A673 (cell line): ENCODE measurements around the gene THSD8.

Experiments
- CTCF ChIP-seq: fragments of 300-800, 200-600 bp; sonication (generic); conservative IDR thresholded peaks from 2 replicates; pipeline ENCODE4 v1.5.1; 2017; ENCODE audit warnings: low read depth, mild to moderate bottlenecking, antibody characterized with exemption, low read length, moderate library complexity, mixed read lengths
- EZH2 ChIP-seq: fragments of 200-600 bp; sonication (generic); IDR thresholded peaks from 2 replicates; pipeline ENCODE4 v1.6.1; 2017; ENCODE audit warnings: borderline replicate concordance, low read depth, mild to moderate bottlenecking, mixed read lengths, antibody characterized with exemption, low read length; ENCODE audit not compliant: poor library complexity, severe bottlenecking

- TF ChIP-seq CTCF (no peak), EZH2 (no peak)
Measured at GRCh38 chr19:12791345-12792050, 10.4 kb upstream of the THSD8 start, which contains the start of gene JUNB.
